ENCODE data around the gene EPAS1. TPM values are rescaled to one million over a fixed set of nuclear protein-coding genes. Genes with fewer than 3 reads are reported as not detected.

EPAS1 gene
- total RNA-seq, 6 experiments from 2014 or later = 101 to 232 (median 170) TPM

DNA sequence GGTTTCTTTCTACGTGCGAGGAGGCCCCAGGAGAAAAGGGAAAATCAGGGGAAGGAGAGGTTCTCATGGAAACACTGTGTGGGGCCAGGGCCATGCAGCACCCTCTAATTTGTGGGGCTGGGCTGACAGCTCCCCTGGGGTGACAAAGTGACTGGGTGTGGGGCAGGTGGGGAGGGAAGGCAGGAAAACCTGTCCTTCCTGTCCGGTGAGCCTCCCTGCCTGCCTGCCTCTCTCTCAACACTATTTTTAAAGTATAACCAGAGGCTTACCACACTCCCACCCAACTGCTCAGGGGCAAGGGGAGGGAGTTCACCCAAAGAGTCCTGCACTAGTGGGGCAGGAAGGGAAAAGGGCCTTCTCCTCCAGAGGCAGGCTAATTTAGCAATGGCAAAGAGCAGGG is 10.5 kb upstream of the EPAS1 start:
- Histone ChIP-seq H3K27ac (no peak overlapping the region), H3K9me3 (no peaks in the 10 kb centered on the region), H3K4me3 (no peak overlapping the region), H3K36me3 (no peaks in the 10 kb centered on the region), H3K27me3 (no peaks in the 10 kb centered on the region), H3K4me1 (peaks cover 0 to 15% (median 8%) of the 10 kb centered on the region in 4 donors)
- DNase-seq (no peak), ATAC-seq (no peak)
- no peak for TF ChIP-seq POLR2A (IDR thresholded peaks at IDR 0.05)
- TF ChIP-seq, protein P1, sequence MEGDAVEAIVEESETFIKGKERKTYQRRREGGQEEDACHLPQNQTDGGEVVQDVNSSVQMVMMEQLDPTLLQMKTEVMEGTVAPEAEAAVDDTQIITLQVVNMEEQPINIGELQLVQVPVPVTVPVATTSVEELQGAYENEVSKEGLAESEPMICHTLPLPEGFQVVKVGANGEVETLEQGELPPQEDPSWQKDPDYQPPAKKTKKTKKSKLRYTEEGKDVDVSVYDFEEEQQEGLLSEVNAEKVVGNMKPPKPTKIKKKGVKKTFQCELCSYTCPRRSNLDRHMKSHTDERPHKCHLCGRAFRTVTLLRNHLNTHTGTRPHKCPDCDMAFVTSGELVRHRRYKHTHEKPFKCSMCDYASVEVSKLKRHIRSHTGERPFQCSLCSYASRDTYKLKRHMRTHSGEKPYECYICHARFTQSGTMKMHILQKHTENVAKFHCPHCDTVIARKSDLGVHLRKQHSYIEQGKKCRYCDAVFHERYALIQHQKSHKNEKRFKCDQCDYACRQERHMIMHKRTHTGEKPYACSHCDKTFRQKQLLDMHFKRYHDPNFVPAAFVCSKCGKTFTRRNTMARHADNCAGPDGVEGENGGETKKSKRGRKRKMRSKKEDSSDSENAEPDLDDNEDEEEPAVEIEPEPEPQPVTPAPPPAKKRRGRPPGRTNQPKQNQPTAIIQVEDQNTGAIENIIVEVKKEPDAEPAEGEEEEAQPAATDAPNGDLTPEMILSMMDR (IDR thresholded peaks at IDR 0.05) = no peak
- 100% methylated on average over 1 of the region's 3 CpGs for WGBS (ENCODE audit: insufficient coverage, low coverage, low lambda C conversion rate, missing lambda C conversion rate)
- intact Hi-C loops (cut with DNase I) = no loop called here

DNA sequence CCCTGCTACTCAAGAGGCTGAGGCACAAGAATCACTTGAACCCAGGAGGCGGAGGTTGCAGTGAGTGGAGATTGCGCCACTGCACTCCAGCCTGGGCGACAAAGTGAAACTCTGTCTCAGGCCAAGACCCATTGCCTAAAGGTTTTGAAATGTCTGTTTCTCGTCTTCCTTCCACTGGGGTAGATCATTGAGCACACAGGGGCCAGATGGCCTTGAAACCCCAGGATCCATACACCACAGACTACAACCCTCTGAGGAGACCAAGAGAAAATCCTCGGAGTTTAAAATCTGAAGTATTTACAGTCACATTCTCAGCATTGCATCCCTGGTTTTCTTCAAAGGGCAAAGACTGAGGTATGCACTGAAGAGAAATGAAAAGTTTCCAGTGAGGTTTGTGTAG is 7.1 kb upstream of the EPAS1 start:
- Histone ChIP-seq H3K4me3 (no peak overlapping the region), H3K36me3 (no peaks in the 10 kb centered on the region), H3K27me3 (no peaks in the 10 kb centered on the region), H3K9me3 (no peaks in the 10 kb centered on the region), H3K27ac (no peak overlapping the region), H3K4me1 (no peaks in the 10 kb centered on the region)
- no peak for TF ChIP-seq POLR2A (IDR thresholded peaks at IDR 0.05)
- TF ChIP-seq, protein P1 (IDR thresholded peaks at IDR 0.05) = no peak
- intact Hi-C loops (cut with DNase I) = no loop called here
- DNase-seq (no peak), ATAC-seq (peak in 3 of 4 donors; percentile 47 to 68 (median 47))
- 60% methylated on average over 2 of the region's 5 CpGs for WGBS (ENCODE audit: insufficient coverage, low coverage, low lambda C conversion rate, missing lambda C conversion rate)

DNA sequence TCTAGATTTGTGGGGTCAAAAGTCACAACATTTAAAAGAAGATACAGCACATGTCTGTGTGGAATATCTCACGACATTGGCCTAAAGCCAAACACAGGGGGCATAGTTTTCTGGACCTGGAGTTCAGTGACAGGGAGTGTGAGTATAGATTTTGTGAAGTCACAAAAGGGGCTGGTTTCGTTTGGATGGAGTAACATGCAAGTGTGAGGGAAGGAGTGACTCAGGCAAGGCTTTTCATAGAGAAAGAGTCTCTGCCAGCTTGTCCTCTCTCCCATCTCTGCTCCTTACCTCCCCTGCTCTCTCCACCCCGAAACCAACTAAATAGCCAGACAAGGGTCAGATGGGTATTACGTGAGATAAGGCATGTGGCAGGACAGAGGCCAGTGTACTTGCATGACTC is 3.7 kb upstream of the EPAS1 start:
- Histone ChIP-seq H3K9me3 (no peaks in the 10 kb centered on the region), H3K4me1 (peaks cover 0 to 6% (median 0%) of the 10 kb centered on the region in 4 donors), H3K27me3 (no peaks in the 10 kb centered on the region), H3K36me3 (no peaks in the 10 kb centered on the region), H3K4me3 (no peak overlapping the region), H3K27ac (no peak overlapping the region)
- intact Hi-C loops (cut with DNase I) = no loop called here
- DNase-seq = no peak
- WGBS (ENCODE audit: insufficient coverage, low coverage, low lambda C conversion rate, missing lambda C conversion rate) = 34% methylated on average over 2 of the region's 4 CpGs
- TF ChIP-seq, protein P1 (IDR thresholded peaks at IDR 0.05) = no peak
- no peak for TF ChIP-seq POLR2A (IDR thresholded peaks at IDR 0.05)
- no peak for ATAC-seq

DNA sequence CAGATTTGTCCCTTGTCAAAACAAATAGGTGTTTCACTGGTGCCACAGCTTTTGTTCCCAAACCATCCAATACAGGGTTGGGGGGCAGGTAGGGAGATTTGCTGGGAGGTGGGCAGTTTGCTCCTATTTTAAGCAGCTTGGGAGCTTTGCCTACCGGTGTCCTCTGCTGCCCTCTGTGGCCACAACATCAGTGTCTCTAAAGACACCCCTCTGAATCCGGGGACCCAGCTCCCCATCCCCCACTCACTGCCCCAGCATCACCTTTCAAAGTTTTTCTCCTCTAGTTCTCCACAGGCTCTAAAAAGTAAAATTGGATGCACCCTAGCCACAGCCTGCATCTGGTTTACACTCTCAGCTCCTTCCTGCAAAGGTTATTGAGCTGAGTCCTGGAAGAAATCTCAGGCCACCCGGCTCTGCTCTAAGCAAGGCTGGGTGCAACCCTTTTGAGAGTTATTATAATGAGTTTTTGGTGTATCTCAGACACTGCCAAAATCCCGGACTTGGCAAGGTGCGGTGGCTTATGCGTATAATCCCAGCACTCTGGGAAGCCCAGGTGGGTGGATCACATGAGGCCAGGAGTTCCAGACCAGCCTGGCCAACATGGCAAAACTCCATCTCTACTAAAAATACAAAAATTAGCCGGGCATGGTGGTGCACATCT is 2.9 kb upstream of the EPAS1 start:
- Histone ChIP-seq H3K27me3 (no peaks in the 10 kb centered on the region), H3K4me3 (no peak overlapping the region), H3K9me3 (no peaks in the 10 kb centered on the region), H3K27ac (no peak overlapping the region), H3K4me1 (peaks cover 0 to 6% (median 0%) of the 10 kb centered on the region in 4 donors), H3K36me3 (no peaks in the 10 kb centered on the region)
- ATAC-seq = no peak
- peak in 2 of 3 donors; percentile 46 to 64 for DNase-seq
- intact Hi-C loops (cut with DNase I) = no loop called here
- TF ChIP-seq, protein P1 (IDR thresholded peaks at IDR 0.05) = peak; percentile 34 to 53 (median 45)
- TF ChIP-seq POLR2A (IDR thresholded peaks at IDR 0.05) = no peak
- 41% methylated on average over 7 of the region's 7 CpGs for WGBS (ENCODE audit: insufficient coverage, low coverage, low lambda C conversion rate, missing lambda C conversion rate)
